ENCODE results near the gene SFRP2.

SFRP2 gene

DNA sequence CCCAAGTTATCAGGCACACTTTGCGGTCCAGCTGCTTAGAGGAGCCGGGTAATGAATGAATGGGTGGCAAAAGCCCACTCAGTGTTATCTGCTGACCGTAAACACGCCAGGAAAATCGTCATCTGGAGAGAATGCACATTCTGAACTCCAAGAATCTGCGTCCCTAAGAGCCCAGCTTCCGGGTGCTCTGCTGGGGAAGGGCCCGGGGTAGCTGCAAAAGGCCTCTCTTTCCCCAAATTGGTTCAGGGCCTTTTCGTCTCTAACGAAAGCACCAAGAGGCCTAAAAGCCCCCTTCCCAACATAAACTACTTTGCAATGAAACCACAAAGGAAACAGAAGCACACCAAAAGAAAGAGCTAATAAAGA, 1.6 kb upstream of the SFRP2 start:
- TF ChIP-seq, protein P1, sequence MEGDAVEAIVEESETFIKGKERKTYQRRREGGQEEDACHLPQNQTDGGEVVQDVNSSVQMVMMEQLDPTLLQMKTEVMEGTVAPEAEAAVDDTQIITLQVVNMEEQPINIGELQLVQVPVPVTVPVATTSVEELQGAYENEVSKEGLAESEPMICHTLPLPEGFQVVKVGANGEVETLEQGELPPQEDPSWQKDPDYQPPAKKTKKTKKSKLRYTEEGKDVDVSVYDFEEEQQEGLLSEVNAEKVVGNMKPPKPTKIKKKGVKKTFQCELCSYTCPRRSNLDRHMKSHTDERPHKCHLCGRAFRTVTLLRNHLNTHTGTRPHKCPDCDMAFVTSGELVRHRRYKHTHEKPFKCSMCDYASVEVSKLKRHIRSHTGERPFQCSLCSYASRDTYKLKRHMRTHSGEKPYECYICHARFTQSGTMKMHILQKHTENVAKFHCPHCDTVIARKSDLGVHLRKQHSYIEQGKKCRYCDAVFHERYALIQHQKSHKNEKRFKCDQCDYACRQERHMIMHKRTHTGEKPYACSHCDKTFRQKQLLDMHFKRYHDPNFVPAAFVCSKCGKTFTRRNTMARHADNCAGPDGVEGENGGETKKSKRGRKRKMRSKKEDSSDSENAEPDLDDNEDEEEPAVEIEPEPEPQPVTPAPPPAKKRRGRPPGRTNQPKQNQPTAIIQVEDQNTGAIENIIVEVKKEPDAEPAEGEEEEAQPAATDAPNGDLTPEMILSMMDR (IDR thresholded peaks at IDR 0.05; ENCODE audit: low read depth, low read length): no peak
- H3K4me3 ChIP-seq (ENCODE audit: low read depth, low read length): no peak overlapping the region

DNA sequence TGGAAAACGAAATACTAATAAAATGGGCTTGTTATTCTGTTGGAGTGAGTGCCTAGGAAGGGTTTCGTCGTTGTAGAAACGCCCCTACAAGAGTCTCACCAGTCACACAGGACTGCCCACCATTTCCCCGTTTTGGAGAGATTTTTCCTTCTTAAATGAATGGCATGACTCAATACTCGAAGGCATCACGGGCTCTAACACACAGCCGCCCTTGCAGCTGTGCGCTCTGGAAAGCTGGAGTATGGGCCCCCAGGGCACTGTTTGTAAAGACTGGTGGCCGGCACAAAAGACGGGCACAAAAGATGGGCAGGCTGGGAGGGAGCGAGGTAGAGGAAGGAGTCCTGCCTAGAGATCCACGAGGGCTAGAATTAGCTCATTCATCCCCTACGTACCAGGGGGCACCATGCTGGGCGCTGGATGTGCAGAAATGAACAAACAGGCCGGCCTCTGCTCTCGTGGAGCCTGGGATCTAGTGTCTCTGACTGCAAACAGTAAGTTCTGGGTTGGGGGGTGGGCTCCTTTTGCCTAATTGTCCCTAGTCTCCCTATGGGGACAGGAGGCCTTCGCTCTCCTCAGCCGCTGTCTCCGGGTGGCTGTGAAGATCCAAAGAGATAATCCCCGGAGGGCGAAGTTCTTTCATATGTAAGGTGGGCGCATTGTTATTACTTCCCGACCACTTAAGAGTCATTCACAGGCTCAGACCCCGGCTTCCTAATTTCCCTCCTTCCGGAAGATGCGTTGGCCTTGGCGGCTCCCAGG, 1.0 kb upstream of the SFRP2 start:
- no peak overlapping the region for H3K4me3 ChIP-seq (ENCODE audit: low read depth, low read length)
- TF ChIP-seq, protein P1 (IDR thresholded peaks at IDR 0.05; ENCODE audit: low read depth, low read length): no peak

DNA sequence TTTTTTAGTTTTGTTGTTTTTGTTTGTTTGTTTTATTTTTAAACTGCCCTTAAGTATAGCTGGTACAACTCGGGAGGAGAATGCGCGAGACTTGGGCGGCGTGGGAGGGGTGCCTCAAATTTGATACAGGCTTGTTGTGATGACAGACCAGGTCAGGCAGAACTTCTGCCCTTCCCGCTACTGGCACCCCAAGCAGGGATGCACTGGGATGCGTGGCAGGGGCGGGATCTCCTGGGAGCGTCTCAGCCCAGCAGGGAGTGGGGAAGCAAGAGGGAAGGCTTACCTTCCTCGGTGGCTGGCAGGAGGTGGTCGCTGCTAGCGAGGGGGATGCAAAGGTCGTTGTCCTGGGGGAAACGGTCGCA, 851 bp downstream of the SFRP2 start:
- TF ChIP-seq, protein P1 (IDR thresholded peaks at IDR 0.05; ENCODE audit: low read depth, low read length): no peak
- no peak overlapping the region for H3K4me3 ChIP-seq (ENCODE audit: low read depth, low read length)

DNA sequence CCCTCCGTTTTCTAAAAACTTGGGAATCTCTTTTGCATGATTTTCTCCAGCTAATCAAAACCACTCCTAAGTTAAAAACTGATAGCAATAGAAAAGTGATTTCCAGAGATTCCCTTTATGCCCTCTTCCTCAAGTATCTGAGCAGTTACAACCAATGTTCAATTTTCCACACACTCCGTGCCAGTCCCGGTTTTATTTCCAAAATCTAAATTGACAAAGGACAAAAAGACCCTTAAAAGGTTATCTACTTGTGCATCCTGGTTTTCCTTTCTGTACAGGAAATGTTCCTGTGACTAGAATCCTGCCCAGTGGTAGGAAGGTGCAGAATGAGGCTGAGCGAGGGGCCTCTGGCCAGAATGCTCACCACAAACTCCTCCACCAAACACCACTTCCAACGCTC, 1.3 kb downstream of the SFRP2 start:
- H3K4me3 ChIP-seq (ENCODE audit: low read depth, low read length): no peak overlapping the region
- TF ChIP-seq, protein P1 (IDR thresholded peaks at IDR 0.05; ENCODE audit: low read depth, low read length): no peak

DNA sequence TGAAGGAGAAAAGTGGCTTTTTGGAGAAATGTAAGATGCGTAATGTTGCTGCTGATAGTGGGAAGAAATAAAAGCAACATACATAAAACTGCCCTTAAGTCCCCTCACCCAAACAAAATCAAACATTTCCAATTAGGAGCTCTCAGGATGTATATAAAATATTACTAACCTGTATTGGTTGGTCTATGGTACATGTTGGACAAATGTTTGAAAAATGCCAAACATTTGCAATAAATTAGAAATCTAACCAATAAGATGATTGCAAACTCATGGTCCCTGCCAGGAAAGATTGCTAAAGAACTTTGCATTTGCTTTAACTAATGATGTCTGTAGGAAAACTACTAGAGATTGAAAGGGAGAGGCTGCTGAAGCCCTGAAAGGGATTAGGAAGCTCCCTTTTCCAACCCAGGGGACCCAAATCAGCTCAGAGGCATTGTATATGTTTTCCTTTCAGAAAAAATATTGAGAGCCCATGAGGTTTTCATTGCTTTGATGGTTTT, 1.8 kb downstream of the SFRP2 start:
- TF ChIP-seq, protein P1 (IDR thresholded peaks at IDR 0.05; ENCODE audit: low read depth, low read length): no peak
- H3K4me3 ChIP-seq (ENCODE audit: low read depth, low read length): no peak overlapping the region

DNA sequence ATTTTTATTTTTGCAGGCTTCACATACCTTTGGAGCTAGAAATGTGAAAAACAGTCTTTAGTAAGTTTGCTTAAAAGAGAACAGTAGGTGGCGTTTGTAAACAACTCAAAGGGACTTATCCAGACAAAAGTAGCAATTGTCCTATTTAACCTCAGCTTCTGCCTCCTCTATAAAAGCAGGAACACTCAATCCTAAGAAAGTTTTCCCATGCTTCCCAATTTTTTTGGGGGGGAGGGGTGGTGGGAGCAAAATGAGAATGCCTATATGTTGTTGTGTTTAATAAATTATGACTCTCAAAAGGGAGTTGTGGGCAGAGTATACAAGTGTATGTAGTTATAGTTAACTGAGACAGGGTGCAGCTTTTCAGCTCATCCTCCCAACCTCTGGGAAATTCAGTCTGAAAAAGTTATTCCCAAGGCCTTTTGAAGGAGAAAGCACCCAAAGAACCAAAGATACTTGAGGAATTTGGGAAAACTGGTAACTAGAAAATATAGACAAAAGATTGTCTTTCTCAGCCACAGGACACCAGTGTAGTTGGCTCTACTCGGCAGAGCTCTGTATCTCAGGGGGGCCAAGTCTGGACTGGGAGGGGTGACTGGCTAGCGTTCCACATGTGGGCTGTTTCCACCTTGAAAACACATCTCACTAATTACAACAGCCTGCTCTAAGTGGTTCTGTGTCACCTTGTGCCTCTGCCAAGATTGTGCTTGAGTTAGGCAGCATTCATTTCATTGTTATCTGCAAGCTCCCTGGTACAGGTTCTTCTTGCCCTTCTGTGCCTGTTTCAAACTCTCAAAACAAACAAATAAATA, 2.8 kb downstream of the SFRP2 start:
- H3K4me3 ChIP-seq (ENCODE audit: low read depth, low read length): no peak overlapping the region
- TF ChIP-seq, protein P1 (IDR thresholded peaks at IDR 0.05; ENCODE audit: low read depth, low read length): no peak

DNA sequence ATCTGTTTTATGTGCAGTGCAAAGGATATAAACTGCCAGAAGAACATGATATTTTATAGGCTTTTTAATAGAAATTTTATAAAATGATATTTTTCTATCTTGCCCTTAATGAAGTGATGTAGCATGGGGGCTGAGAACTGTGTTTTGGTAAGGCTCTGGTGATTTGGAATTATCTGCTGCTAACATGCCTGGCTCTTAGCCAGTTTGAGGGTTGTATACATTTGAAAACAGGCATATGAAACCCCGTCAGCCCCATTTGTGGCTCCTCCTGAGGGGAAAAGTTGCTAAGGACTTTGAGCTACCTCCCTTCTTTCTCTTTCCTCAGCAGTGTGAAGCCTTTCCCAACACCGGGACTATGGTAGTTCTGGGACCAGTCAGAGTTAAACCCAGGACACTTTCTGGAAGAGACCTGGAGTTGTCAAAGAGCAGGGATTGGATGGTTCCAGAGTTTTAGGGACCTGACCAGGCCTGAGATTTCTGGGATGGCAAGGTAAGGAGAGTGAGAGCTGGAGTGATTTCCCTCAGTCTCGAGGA, 4.7 kb downstream of the SFRP2 start:
- TF ChIP-seq, protein P1 (IDR thresholded peaks at IDR 0.05; ENCODE audit: low read depth, low read length): no peak
- no peak overlapping the region for H3K4me3 ChIP-seq (ENCODE audit: low read depth, low read length)

Measured in WI38 (cell line).